Astrocyte (in vitro differentiated cells and primary cell): Measurements from ENCODE around the gene DNAH6. TPM values are rescaled to one million over a fixed set of nuclear protein-coding genes. Genes with fewer than 3 reads are reported as not detected.

ENCODE experiments used
- DNase-seq: peaks from one replicate; pipeline ENCODE4 v3.0.0-alpha.2; 2010; ENCODE audit warnings: low read depth
- FAIRE-seq: peaks from 2 replicates; lab custom pipeline; 2011; peaks lifted over from hg19 to GRCh38; lab: Jason Lieb, UNC
- H2AFZ ChIP-seq: 2 replicates; pipeline ENCODE4 v1.6.0; 2012; ENCODE audit warnings: low read depth, low read length, inconsistent platforms
- H3K27ac ChIP-seq: 2 replicates; pipeline ENCODE4 v1.5.1; 2011; ENCODE audit warnings: low read depth, low read length, inconsistent platforms
- H3K27me3 ChIP-seq: 2 replicates; pipeline ENCODE4 v1.6.0; 2011; ENCODE audit warnings: low read length, inconsistent platforms; ENCODE audit not compliant: insufficient read depth
- H3K36me3 ChIP-seq: 2 replicates; pipeline ENCODE4 v1.5.1; 2011; ENCODE audit warnings: low read length, inconsistent platforms; ENCODE audit not compliant: insufficient read depth
- H3K4me1 ChIP-seq: 2 replicates; pipeline ENCODE4 v1.5.1; 2011; ENCODE audit warnings: low read length, inconsistent platforms; ENCODE audit not compliant: insufficient read depth
- H3K4me2 ChIP-seq: 2 replicates; pipeline ENCODE4 v1.6.0; 2012; ENCODE audit warnings: low read length, inconsistent platforms
- H3K4me3 ChIP-seq: 2 replicates; pipeline ENCODE4 v1.5.1; 2011; ENCODE audit warnings: low read depth, mild to moderate bottlenecking, low read length, inconsistent platforms; ENCODE audit not compliant: insufficient read depth
- H3K79me2 ChIP-seq: 2 replicates; pipeline ENCODE4 v1.6.0; 2012; ENCODE audit warnings: mild to moderate bottlenecking, low read length, inconsistent platforms; ENCODE audit not compliant: insufficient read depth
- H3K9ac ChIP-seq: 2 replicates; pipeline ENCODE4 v1.6.0; 2012; ENCODE audit warnings: mild to moderate bottlenecking, low read length, inconsistent platforms
- H3K9me3 ChIP-seq: 2 replicates; pipeline ENCODE4 v1.5.1; 2012; ENCODE audit warnings: low read depth, mild to moderate bottlenecking, low read length, inconsistent platforms; ENCODE audit not compliant: insufficient read depth
- H4K20me1 ChIP-seq: 2 replicates; pipeline ENCODE4 v1.6.0; 2012; ENCODE audit warnings: low read length, inconsistent platforms; ENCODE audit not compliant: insufficient read depth
- H3K27ac Mint-ChIP-seq: one replicate; pipeline ENCODE4 v1.8.0; 2021; ENCODE audit warnings: mild to moderate bottlenecking, mixed read lengths; ENCODE audit not compliant: unreplicated experiment
- H3K27me3 Mint-ChIP-seq: one replicate; pipeline ENCODE4 v1.8.0; 2021; ENCODE audit warnings: low read depth, mixed read lengths; ENCODE audit not compliant: unreplicated experiment
- H3K36me3 Mint-ChIP-seq: one replicate; pipeline ENCODE4 v1.8.0; 2021; ENCODE audit warnings: low read depth, mixed read lengths; ENCODE audit not compliant: unreplicated experiment
- H3K4me1 Mint-ChIP-seq: one replicate; pipeline ENCODE4 v1.8.0; 2021; ENCODE audit warnings: low read depth, mixed read lengths; ENCODE audit not compliant: unreplicated experiment
- H3K4me3 Mint-ChIP-seq: one replicate; pipeline ENCODE4 v1.8.0; 2021; ENCODE audit warnings: mild to moderate bottlenecking, moderate library complexity, mixed read lengths; ENCODE audit not compliant: unreplicated experiment
- H3K9me3 Mint-ChIP-seq: one replicate; pipeline ENCODE4 v1.8.0; 2021; ENCODE audit warnings: mild to moderate bottlenecking, mixed read lengths; ENCODE audit not compliant: unreplicated experiment
- CTCF ChIP-seq: IDR thresholded peaks from 2 replicates; pipeline ENCODE4 v1.5.1; 2011; ENCODE audit warnings: low read depth, mild to moderate bottlenecking, inconsistent platforms, low read length, moderate library complexity; ENCODE audit not compliant: insufficient read depth
- EZH2 ChIP-seq: IDR thresholded peaks from 2 replicates; pipeline ENCODE4 v1.6.1; 2012; ENCODE audit warnings: mild to moderate bottlenecking, low read length, inconsistent platforms; ENCODE audit not compliant: insufficient read depth
- total RNA-seq: library from RNA; stranded (reverse); gene quantifications from 2 replicates; pipeline ENCODE4 v1.2.1, GENCODE V29; 2021

The DNAH6 gene
- total RNA-seq, 1 donor from 2014 or later = 0.20 TPM

- Mint-ChIP-seq H3K9me3 (peaks cover 5% of the 10 kb centered on the region), H3K36me3 (peaks cover 3% of the 10 kb centered on the region), H3K4me3 (no peak overlapping the region), H3K27ac (no peak overlapping the region), H3K27me3 (peaks cover 34% of the 10 kb centered on the region), H3K4me1 (no peaks in the 10 kb centered on the region)
- no peaks in the 10 kb centered on the region for H4K20me1 ChIP-seq
- H3K79me2 ChIP-seq = no peaks in the 10 kb centered on the region
- DNase-seq (no peak), FAIRE-seq (no peak)
- H3K9me3 ChIP-seq = no peaks in the 10 kb centered on the region
- peaks cover 6% of the 10 kb centered on the region for H3K27me3 ChIP-seq
- H3K36me3 ChIP-seq = no peaks in the 10 kb centered on the region
- no peak overlapping the region for H3K4me3 ChIP-seq
- no peak overlapping the region for H3K4me2 ChIP-seq
- TF ChIP-seq EZH2 (no peak), CTCF (no peak)
- H2AFZ ChIP-seq = no peak overlapping the region
- H3K9ac ChIP-seq = no peak overlapping the region
- no peaks in the 10 kb centered on the region for H3K4me1 ChIP-seq
- no peak overlapping the region for H3K27ac ChIP-seq
Measured at GRCh38 chr2:84855731-84856130, 339.4 kb downstream of the DNAH6 start.

GRCh38 chr2:84856787-84857186 is 340.5 kb downstream of the DNAH6 start:
- Histone ChIP-seq H4K20me1 (no peaks in the 10 kb centered on the region), H3K9ac (no peak overlapping the region), H3K4me3 (no peak overlapping the region), H3K4me1 (no peaks in the 10 kb centered on the region), H3K4me2 (no peak overlapping the region), H3K79me2 (no peaks in the 10 kb centered on the region), H2AFZ (no peak overlapping the region), H3K27ac (no peak overlapping the region), H3K27me3 (peaks cover 8% of the 10 kb centered on the region), H3K36me3 (no peaks in the 10 kb centered on the region), H3K9me3 (no peaks in the 10 kb centered on the region)
- Mint-ChIP-seq H3K4me1 (no peaks in the 10 kb centered on the region), H3K27me3 (peaks cover 39% of the 10 kb centered on the region), H3K36me3 (peaks cover 3% of the 10 kb centered on the region), H3K4me3 (no peak overlapping the region), H3K9me3 (peaks cover 5% of the 10 kb centered on the region), H3K27ac (no peak overlapping the region)
- no peak for DNase-seq
- no peak for FAIRE-seq
- TF ChIP-seq CTCF (no peak), EZH2 (no peak)

GRCh38 chr2:84857566-84857965 is 341.3 kb downstream of the DNAH6 start:
- no peak overlapping the region for H3K4me3 Mint-ChIP-seq
- Histone ChIP-seq H3K79me2 (no peaks in the 10 kb centered on the region), H4K20me1 (no peaks in the 10 kb centered on the region), H3K9me3 (no peaks in the 10 kb centered on the region), H3K27me3 (peaks cover 8% of the 10 kb centered on the region), H3K4me1 (no peaks in the 10 kb centered on the region), H3K4me3 (no peak overlapping the region), H3K27ac (no peak overlapping the region), H3K9ac (no peak overlapping the region), H3K4me2 (no peak overlapping the region), H3K36me3 (no peaks in the 10 kb centered on the region), H2AFZ (no peak overlapping the region)
- FAIRE-seq (no peak), DNase-seq (no peak)
- H3K36me3 Mint-ChIP-seq = peaks cover 3% of the 10 kb centered on the region
- H3K27ac Mint-ChIP-seq = no peak overlapping the region
- no peak for TF ChIP-seq CTCF
- no peak for TF ChIP-seq EZH2
- peaks cover 43% of the 10 kb centered on the region for H3K27me3 Mint-ChIP-seq
- H3K4me1 Mint-ChIP-seq = no peaks in the 10 kb centered on the region
- peaks cover 5% of the 10 kb centered on the region for H3K9me3 Mint-ChIP-seq
